HEK293 (cell line): ENCODE data around the gene MCM7.

Source experiments
- BCL11A ChIP-seq: fragments of 450-650 bp; formaldehyde crosslinking; IDR thresholded peaks from 2 replicates; pipeline ENCODE4 v1.5.1; 2016; ENCODE audit warnings: low read depth, missing biosample characterization, missing genetic modification characterization
- BCL11B ChIP-seq: fragments of 450-650 bp; formaldehyde crosslinking; IDR thresholded peaks from 2 replicates; pipeline ENCODE4 v1.5.1; 2016; ENCODE audit warnings: low read depth, missing biosample characterization, missing genetic modification characterization
- GLI2 ChIP-seq: fragments of 450-650 bp; formaldehyde crosslinking; IDR thresholded peaks from 2 replicates; pipeline ENCODE4; 2017; ENCODE audit warnings: missing biosample characterization, missing genetic modification characterization, low read depth, borderline replicate concordance
- HOXC10 ChIP-seq: sonication (generic); formaldehyde crosslinking; IDR thresholded peaks from 2 replicates; pipeline ENCODE4 v1.8.1; 2023; ENCODE audit warnings: mild to moderate bottlenecking, missing genetic modification reagents
- KLF7 ChIP-seq: fragments of 450-650 bp; formaldehyde crosslinking; IDR thresholded peaks from 2 replicates; pipeline ENCODE4 v1.5.1; 2016; ENCODE audit warnings: missing biosample characterization, missing genetic modification characterization, borderline replicate concordance
- MYNN ChIP-seq: fragments of 450-650 bp; formaldehyde crosslinking; IDR thresholded peaks from 2 replicates; pipeline ENCODE4 v1.5.1; 2016; ENCODE audit warnings: missing biosample characterization, missing genetic modification characterization, borderline replicate concordance
- SP3 ChIP-seq: fragments of 450-650 bp; formaldehyde crosslinking; IDR thresholded peaks from 2 replicates; pipeline ENCODE4 v1.5.1; 2016; ENCODE audit warnings: missing biosample characterization, missing genetic modification characterization
- TRIM28 ChIP-seq: IDR thresholded peaks from 2 replicates; pipeline ENCODE4 v1.6.1; 2011; ENCODE audit warnings: low read length, control low read depth, borderline replicate concordance
- ZBTB1 ChIP-seq: fragments of 450-650 bp; formaldehyde crosslinking; IDR thresholded peaks from 2 replicates; pipeline ENCODE4 v1.5.1; 2016; ENCODE audit warnings: missing biosample characterization, missing genetic modification characterization
- ZBTB21 ChIP-seq: fragments of 450-650 bp; formaldehyde crosslinking; IDR thresholded peaks from 2 replicates; pipeline ENCODE4 v1.5.1; 2017; ENCODE audit warnings: missing biosample characterization, missing genetic modification characterization
- ZBTB8A ChIP-seq: fragments of 450-650 bp; formaldehyde crosslinking; IDR thresholded peaks from 2 replicates; pipeline ENCODE4 v1.5.1; 2016; ENCODE audit warnings: missing biosample characterization, missing genetic modification characterization
- ZFHX2 ChIP-seq: fragments of 450-650 bp; formaldehyde crosslinking; conservative IDR thresholded peaks from 2 replicates; pipeline ENCODE4 v1.5.1; 2016; ENCODE audit warnings: missing biosample characterization, missing genetic modification characterization
- ZNF10 ChIP-seq: fragments of 450-650 bp; formaldehyde crosslinking; IDR thresholded peaks from 2 replicates; pipeline ENCODE4 v1.5.1; 2017; ENCODE audit warnings: missing biosample characterization, missing genetic modification characterization
- ZNF114 ChIP-seq: fragments of 450-650 bp; formaldehyde crosslinking; IDR thresholded peaks from 2 replicates; pipeline ENCODE4 v1.5.0; 2017; ENCODE audit warnings: missing biosample characterization, missing genetic modification characterization
- ZNF146 ChIP-seq: fragments of 450-650 bp; formaldehyde crosslinking; IDR thresholded peaks from 2 replicates; pipeline ENCODE4 v1.5.1; 2016; ENCODE audit warnings: missing biosample characterization, missing genetic modification characterization
- ZNF169 ChIP-seq: fragments of 450-650 bp; formaldehyde crosslinking; IDR thresholded peaks from 2 replicates; pipeline ENCODE4 v1.5.1; 2016; ENCODE audit warnings: missing biosample characterization, missing genetic modification characterization
- ZNF223 ChIP-seq: fragments of 450-650 bp; formaldehyde crosslinking; IDR thresholded peaks from 2 replicates; pipeline ENCODE4 v1.5.1; 2016; ENCODE audit warnings: missing biosample characterization, missing genetic modification characterization
- ZNF239 ChIP-seq: fragments of 450-650 bp; formaldehyde crosslinking; IDR thresholded peaks from 2 replicates; pipeline ENCODE4 v1.5.1; 2016; ENCODE audit warnings: missing biosample characterization, missing genetic modification characterization
- ZNF324 ChIP-seq: fragments of 450-650 bp; formaldehyde crosslinking; IDR thresholded peaks from 2 replicates; pipeline ENCODE4 v1.5.1; 2016; ENCODE audit warnings: missing biosample characterization, missing genetic modification characterization
- ZNF37A ChIP-seq: fragments of 450-650 bp; IDR thresholded peaks from 2 replicates; pipeline ENCODE4 v1.5.1; 2018; ENCODE audit warnings: missing biosample characterization, missing genetic modification characterization
- ZNF473 ChIP-seq: fragments of 450-650 bp; formaldehyde crosslinking; IDR thresholded peaks from 2 replicates; pipeline ENCODE4 v1.5.1; 2017; ENCODE audit warnings: missing biosample characterization, missing genetic modification characterization
- ZNF501 ChIP-seq: fragments of 450-650 bp; formaldehyde crosslinking; IDR thresholded peaks from 2 replicates; pipeline ENCODE4 v1.5.1; 2016; ENCODE audit warnings: missing biosample characterization, missing genetic modification characterization
- ZNF510 ChIP-seq: fragments of 450-650 bp; formaldehyde crosslinking; IDR thresholded peaks from 2 replicates; pipeline ENCODE4 v1.5.1; 2018; ENCODE audit warnings: mild to moderate bottlenecking, missing genetic modification characterization, missing biosample characterization; ENCODE audit not compliant: insufficient replicate concordance
- ZNF529 ChIP-seq: fragments of 450-650 bp; formaldehyde crosslinking; IDR thresholded peaks from 2 replicates; pipeline ENCODE4 v1.5.1; 2017; ENCODE audit warnings: missing genetic modification characterization, missing biosample characterization; ENCODE audit not compliant: insufficient replicate concordance
- ZNF530 ChIP-seq: fragments of 450-650 bp; formaldehyde crosslinking; IDR thresholded peaks from 2 replicates; pipeline ENCODE4 v1.5.1; 2016; ENCODE audit warnings: low read depth, missing biosample characterization, missing genetic modification characterization
- ZNF544 ChIP-seq: fragments of 450-650 bp; formaldehyde crosslinking; IDR thresholded peaks from 2 replicates; pipeline ENCODE4 v1.5.0; 2017; ENCODE audit warnings: missing biosample characterization, missing genetic modification characterization
- ZNF629 ChIP-seq: fragments of 450-650 bp; formaldehyde crosslinking; IDR thresholded peaks from 2 replicates; pipeline ENCODE4 v1.5.1; 2017; ENCODE audit warnings: missing biosample characterization, missing genetic modification characterization
- ZNF654 ChIP-seq: fragments of 450-650 bp; formaldehyde crosslinking; IDR thresholded peaks from 2 replicates; pipeline ENCODE4 v1.5.1; 2016; ENCODE audit warnings: low read depth, missing biosample characterization, missing genetic modification characterization
- ZNF658 ChIP-seq: fragments of 450-650 bp; formaldehyde crosslinking; IDR thresholded peaks from 2 replicates; pipeline ENCODE4; 2016; ENCODE audit warnings: missing biosample characterization, missing genetic modification characterization
- ZNF747 ChIP-seq: fragments of 450-650 bp; formaldehyde crosslinking; IDR thresholded peaks from 2 replicates; pipeline ENCODE4 v1.5.1; 2016; ENCODE audit warnings: missing biosample characterization, missing genetic modification characterization
- ZNF768 ChIP-seq: fragments of 450-650 bp; formaldehyde crosslinking; IDR thresholded peaks from 2 replicates; pipeline ENCODE4 v1.5.1; 2018; ENCODE audit warnings: missing biosample characterization, mild to moderate bottlenecking, missing genetic modification characterization
- ZNF777 ChIP-seq: fragments of 450-650 bp; formaldehyde crosslinking; IDR thresholded peaks from 2 replicates; pipeline ENCODE4 v1.5.1; 2017; ENCODE audit warnings: missing biosample characterization, missing genetic modification characterization, borderline replicate concordance
- TF ChIP-seq, protein P1 (sequence below): fragments of 450-650 bp; formaldehyde crosslinking; IDR thresholded peaks from 2 replicates; pipeline ENCODE4 v1.5.1; 2017; ENCODE audit warnings: missing biosample characterization, missing genetic modification characterization
- TF ChIP-seq, protein P2 (sequence below): fragments of 450-650 bp; formaldehyde crosslinking; IDR thresholded peaks from 2 replicates; pipeline ENCODE4 v1.5.1; 2016; ENCODE audit warnings: missing biosample characterization, missing genetic modification characterization
- TF ChIP-seq, protein P3 (sequence below): fragments of 450-650 bp; formaldehyde crosslinking; IDR thresholded peaks from 2 replicates; pipeline ENCODE4 v1.5.1; 2016; ENCODE audit warnings: missing biosample characterization, missing genetic modification characterization
- TF ChIP-seq, protein P4 (sequence below): fragments of 450-650 bp; formaldehyde crosslinking; IDR thresholded peaks from 2 replicates; pipeline ENCODE4 v1.5.1; 2017; ENCODE audit warnings: missing biosample characterization, missing genetic modification characterization

MCM7 gene

DNA sequence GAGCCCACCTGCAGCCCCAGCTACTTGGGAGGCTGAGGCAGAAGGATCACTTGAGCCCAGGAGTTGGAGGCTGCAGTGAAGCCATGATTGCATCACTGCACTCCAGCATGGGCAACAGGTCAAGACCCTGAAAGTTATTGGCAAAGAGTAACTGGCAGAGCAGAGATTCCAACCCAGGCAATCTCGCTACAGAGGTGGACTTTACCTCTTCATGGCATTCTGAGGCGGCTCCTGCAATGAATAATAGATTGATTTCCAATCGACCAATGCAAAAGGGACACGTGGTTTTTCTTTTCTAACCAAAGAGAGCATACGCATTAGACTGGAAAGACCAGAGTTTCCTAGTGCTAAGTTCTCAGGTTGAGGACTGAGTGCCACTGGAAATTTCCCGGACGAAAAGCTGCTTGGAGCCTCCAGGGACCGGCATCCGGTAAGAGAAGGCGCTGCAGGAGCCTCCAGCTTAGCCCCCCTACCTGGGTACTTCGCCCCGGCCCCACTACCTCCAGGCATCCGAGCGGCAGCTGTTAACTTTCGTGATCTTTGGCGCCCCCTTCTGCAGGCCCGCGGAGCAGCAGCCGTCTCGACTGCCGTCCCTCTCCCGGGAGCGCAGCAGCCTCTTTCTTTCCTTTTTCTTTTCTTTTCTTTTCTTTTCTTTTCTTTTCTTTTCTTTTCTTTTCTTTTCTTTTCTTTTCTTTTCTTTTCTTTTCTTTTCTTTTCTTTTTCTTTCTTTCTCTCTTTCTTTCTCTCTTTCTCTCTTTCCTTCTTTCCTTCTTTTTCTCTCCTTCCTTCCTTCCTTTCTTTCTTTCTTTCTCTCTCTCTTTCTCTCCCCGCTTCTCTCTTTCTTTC lies 29.6 kb upstream of the MCM7 start (continued):
- TF ChIP-seq ZNF114 (no peak), ZBTB8A (tag by site-specific recombination) (peak; percentile 29; the same call in 1 of the 2 replicates), HOXC10 (CRISPR knock-in tag) (no peak), ZNF629 (tag by site-specific recombination) (no peak; the same call in 1 of the 2 replicates), BCL11B (no peak), ZBTB1 (tag by site-specific recombination) (no peak), ZNF239 (tag by site-specific recombination) (no peak), MYNN (tag by site-specific recombination) (no peak), KLF7 (no peak), ZNF37A (tag by site-specific recombination) (no peak), ZNF544 (no peak), ZNF510 (tag by site-specific recombination) (no peak), ZBTB21 (tag by site-specific recombination) (no peak), ZNF777 (tag by site-specific recombination) (no peak), ZFHX2 (tag by site-specific recombination) (no peak), ZNF654 (peak; percentile 90), TRIM28 (no peak), GLI2 (tag by site-specific recombination) (no peak), BCL11A (tag by site-specific recombination) (no peak), ZNF473 (tag by site-specific recombination) (no peak), SP3 (tag by site-specific recombination) (no peak), ZNF146 (no peak), ZNF324 (tag by site-specific recombination) (no peak), ZNF768 (tag by site-specific recombination) (no peak), ZNF529 (tag by site-specific recombination) (no peak), ZNF658 (no peak), ZNF223 (no peak), ZNF10 (tag by site-specific recombination) (no peak), ZNF747 (tag by site-specific recombination) (no peak), ZNF530 (tag by site-specific recombination) (no peak), ZNF501 (no peak), ZNF169 (tag by site-specific recombination) (no peak)
- TF ChIP-seq, protein P1, sequence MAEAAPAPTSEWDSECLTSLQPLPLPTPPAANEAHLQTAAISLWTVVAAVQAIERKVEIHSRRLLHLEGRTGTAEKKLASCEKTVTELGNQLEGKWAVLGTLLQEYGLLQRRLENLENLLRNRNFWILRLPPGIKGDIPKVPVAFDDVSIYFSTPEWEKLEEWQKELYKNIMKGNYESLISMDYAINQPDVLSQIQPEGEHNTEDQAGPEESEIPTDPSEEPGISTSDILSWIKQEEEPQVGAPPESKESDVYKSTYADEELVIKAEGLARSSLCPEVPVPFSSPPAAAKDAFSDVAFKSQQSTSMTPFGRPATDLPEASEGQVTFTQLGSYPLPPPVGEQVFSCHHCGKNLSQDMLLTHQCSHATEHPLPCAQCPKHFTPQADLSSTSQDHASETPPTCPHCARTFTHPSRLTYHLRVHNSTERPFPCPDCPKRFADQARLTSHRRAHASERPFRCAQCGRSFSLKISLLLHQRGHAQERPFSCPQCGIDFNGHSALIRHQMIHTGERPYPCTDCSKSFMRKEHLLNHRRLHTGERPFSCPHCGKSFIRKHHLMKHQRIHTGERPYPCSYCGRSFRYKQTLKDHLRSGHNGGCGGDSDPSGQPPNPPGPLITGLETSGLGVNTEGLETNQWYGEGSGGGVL (tag by site-specific recombination): no peak
- TF ChIP-seq, protein P2, sequence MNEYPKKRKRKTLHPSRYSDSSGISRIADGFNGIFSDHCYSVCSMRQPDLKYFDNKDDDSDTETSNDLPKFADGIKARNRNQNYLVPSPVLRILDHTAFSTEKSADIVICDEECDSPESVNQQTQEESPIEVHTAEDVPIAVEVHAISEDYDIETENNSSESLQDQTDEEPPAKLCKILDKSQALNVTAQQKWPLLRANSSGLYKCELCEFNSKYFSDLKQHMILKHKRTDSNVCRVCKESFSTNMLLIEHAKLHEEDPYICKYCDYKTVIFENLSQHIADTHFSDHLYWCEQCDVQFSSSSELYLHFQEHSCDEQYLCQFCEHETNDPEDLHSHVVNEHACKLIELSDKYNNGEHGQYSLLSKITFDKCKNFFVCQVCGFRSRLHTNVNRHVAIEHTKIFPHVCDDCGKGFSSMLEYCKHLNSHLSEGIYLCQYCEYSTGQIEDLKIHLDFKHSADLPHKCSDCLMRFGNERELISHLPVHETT: peak; percentile 27; the same call in 1 of the 2 replicates
- TF ChIP-seq, protein P3, sequence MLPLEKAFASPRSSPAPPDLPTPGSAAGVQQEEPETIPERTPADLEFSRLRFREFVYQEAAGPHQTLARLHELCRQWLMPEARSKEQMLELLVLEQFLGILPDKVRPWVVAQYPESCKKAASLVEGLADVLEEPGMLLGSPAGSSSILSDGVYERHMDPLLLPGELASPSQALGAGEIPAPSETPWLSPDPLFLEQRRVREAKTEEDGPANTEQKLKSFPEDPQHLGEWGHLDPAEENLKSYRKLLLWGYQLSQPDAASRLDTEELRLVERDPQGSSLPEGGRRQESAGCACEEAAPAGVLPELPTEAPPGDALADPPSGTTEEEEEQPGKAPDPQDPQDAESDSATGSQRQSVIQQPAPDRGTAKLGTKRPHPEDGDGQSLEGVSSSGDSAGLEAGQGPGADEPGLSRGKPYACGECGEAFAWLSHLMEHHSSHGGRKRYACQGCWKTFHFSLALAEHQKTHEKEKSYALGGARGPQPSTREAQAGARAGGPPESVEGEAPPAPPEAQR (tag by site-specific recombination): no peak
- TF ChIP-seq, protein P4, sequence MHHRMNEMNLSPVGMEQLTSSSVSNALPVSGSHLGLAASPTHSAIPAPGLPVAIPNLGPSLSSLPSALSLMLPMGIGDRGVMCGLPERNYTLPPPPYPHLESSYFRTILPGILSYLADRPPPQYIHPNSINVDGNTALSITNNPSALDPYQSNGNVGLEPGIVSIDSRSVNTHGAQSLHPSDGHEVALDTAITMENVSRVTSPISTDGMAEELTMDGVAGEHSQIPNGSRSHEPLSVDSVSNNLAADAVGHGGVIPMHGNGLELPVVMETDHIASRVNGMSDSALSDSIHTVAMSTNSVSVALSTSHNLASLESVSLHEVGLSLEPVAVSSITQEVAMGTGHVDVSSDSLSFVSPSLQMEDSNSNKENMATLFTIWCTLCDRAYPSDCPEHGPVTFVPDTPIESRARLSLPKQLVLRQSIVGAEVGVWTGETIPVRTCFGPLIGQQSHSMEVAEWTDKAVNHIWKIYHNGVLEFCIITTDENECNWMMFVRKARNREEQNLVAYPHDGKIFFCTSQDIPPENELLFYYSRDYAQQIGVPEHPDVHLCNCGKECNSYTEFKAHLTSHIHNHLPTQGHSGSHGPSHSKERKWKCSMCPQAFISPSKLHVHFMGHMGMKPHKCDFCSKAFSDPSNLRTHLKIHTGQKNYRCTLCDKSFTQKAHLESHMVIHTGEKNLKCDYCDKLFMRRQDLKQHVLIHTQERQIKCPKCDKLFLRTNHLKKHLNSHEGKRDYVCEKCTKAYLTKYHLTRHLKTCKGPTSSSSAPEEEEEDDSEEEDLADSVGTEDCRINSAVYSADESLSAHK (tag by site-specific recombination): no peak
